ENCODE measurements around the gene HDAC4.

GRCh38 chr2:239142296-239142695, 258.5 kb downstream of the HDAC4 start:
- no peak for TF ChIP-seq CTCF (conservative IDR thresholded peaks at IDR 0.05; ENCODE audit: low read length)
- TF ChIP-seq EZH2phosphoT487 (IDR thresholded peaks at IDR 0.05; ENCODE audit: borderline replicate concordance) = no peak

All from Loucy (cell line).